ENCODE data around the gene PAGE2B.
"Not testable (repeated sequence)": the region's sequence is repeated elsewhere in the genome, so short reads cannot be mapped to it uniquely, and the experiment has no call there.

Gene PAGE2B, protein sequence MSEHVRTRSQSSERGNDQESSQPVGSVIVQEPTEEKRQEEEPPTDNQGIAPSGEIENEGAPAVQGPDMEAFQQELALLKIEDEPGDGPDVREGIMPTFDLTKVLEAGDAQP

DNA sequence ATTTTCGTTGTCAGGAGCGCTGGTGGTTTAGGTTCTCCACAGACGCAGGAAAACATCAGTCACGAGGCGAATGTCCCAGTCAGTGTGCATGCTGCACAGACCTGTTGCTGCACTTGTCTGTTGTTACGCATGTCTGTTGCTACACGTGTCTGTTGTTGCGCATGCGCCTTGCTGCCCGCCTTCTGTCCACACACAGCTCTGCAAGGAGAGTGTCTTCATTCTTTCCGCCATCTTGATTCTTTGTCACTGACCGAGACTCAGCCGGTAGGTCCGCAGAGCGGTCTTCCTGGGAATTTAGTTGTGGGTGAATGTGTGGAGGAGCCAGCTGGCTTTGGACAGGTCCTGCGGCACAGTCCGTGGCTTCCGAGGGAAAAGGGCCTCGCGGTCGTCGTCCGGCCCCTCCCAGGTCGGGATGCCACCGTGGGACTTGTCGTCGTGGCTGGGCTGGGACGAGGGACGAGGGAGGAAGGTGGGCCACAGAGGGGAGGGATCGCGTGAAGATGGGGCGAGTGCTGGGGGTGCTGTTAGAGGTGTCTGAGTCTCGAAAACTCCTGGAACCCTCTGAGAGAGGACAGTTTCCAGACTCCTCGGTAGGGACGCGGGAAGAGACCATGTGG lies at the start of gene PAGE2B:
TSS of gene PAGE2B (plus strand) at position 180 of the 617 bp plus-strand sequence. CDS start 1,012 bp downstream, outside the sequence.
- no peak for DNase-seq (ENCODE audit: low read depth)

GRCh38 chrX:55026143-55026542 lies 48.7 kb upstream of the PAGE2B start:
- DNase-seq (ENCODE audit: low read depth), result no peak

GRCh38 chrX:55026840-55027239 lies 48.0 kb upstream of the PAGE2B start:
- no peak for DNase-seq (ENCODE audit: low read depth)

GRCh38 chrX:55028040-55028439 lies 46.8 kb upstream of the PAGE2B start:
- no peak for DNase-seq (ENCODE audit: low read depth)

DNA sequence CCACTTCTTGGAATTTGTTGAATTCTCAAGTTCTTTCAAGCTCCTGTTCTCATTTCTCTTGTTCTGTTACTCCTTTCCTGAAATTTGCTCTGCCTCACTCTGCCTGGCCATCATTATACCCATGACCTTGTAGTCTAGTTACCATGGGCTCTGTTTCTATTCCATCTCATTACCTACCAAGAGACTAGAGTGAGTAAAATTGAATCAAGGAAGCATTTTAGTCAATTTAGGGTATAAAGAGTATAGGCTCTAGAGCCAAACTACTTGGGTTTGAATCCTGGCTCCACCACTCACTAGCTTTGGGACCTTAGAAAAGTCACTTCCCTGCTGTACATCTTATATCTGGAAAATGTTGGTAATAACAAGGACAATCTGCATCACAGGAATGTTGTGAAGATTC lies 46.2 kb upstream of the PAGE2B start:
- no peak for DNase-seq (ENCODE audit: low read depth)

DNA sequence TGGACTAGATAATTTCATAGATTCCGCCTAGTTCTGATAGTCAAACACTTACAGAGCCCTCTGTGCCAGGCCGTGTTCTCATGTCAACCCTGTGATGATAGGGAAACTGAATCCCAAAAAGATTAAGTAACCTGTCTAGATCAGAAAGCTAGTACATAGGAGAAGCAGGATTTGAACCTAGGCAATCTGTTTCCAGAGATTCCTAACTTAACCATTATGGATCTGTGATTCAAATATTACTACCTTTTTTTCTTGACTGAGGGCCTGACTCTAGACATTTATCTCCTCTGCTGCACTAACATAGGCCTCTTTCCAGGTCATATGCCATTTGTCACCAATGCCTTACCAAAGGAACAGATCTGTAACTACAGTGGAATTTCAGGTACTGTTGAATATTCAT lies 45.5 kb upstream of the PAGE2B start:
- DNase-seq (ENCODE audit: low read depth), result no peak

DNA sequence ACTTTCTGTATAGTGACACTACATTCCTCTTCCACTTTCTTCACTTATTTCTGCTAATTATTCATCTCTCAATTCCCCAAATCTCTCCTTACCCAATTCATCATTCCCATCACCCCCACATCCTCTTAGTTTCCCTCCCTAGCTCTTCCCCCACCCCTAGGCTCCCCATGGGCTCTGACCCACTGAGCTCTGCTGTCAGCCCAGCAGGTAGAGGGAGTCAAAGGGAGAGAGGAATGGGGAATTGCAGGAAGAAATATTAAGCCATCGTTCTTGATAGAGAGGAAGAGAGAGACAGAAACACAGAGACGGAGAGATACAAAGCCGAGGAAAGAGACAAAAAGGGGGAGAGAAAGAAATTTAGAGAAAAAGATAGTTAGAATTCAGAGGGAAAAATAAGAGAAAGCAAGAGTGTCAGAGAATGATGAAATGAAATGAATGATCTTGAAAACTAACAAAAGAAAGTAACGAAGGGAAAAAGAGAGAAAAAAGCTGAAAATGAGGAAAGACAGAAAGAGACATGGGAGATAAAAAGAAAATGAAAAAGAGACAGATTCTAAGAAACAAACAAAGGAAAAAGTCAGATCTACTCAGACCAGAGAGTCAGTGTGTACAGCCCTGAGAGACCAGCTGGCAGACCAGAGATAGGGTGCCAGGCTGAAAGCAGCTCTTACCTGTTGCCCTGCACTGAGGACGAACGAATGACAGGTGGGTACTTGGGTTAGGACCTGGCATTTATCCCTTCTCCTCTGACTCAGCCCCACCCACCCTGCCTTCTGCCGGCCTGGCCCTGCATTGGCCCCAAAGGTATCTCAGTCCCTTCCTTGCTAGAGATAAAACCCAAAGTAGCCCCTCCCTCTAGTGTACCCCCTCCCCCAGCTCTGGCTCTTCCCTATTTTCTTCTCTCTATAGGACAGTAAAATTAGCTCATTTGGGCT lies 44.3 kb upstream of the PAGE2B start, which contains the start of gene ALAS2:
TSS of gene ALAS2 (minus strand) at position 707 of the 935 bp plus-strand sequence. CDS start 4,977 bp downstream, outside the sequence.
- DNase-seq (ENCODE audit: low read depth), result no peak

DNA sequence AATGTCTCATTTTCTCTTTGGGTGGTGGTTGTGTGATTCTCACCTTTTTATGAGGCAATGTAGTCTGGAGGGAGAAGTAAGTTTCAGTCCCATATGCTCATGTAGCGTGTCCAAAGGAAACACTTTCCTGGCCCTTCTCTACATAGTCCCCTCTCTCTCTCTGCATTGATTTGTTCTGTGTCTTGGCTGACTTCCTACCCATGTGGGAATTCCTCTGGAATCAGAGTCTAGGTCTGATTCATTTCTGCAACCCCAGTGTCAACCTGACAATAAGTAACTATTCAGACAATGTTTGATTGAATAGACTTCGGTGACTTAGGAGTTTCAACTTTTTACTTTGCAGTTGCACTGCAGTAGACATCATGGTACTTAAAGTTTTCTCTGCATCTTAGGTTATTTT lies 41.4 kb upstream of the PAGE2B start:
- DNase-seq (ENCODE audit: low read depth), result no peak

DNA sequence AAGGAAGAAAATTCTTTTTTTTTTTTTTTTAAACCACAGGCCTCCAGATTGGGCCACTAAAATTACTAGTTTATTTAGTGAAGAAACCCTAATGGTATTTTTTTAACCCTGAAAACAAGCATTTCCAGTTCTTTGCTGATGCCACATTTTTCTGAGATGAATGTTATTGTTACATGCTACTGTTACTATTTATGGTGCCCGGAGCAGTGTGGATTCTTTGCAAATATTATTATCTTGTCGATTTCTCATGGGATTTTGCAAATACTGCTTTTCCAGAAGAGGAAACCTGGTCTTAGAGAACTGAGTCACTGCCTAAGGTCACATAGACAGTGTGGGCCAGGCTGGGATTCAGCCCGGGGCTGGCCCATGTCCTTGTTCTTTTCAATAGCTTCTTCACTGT lies 35.4 kb upstream of the PAGE2B start:
- no peak for DNase-seq (ENCODE audit: low read depth)

- DNase-seq (ENCODE audit: low read depth), result no peak
Observed at GRCh38 chrX:55041514-55041913, 33.3 kb upstream of the PAGE2B start.

DNA sequence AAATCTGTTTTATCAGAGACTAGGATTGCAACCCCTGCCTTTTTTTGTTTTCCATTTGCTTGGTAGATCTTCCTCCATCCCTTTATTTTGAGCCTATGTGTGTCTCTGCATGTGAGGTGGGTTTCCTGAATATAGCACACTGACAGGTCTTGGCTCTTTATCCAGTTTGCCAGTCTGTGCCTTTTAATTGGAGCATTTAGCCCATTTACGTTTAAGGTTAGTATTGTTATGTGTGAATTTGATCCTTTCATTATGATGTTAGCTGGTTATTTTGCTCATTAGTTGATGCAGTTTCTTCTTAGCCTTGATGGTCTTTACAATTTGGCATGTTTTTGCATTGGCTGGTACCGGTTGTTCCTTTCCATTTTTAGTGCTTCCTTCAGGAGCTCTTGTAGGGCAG lies 24.2 kb upstream of the PAGE2B start:
- DNase-seq (ENCODE audit: low read depth), result not testable (repeated sequence)

DNA sequence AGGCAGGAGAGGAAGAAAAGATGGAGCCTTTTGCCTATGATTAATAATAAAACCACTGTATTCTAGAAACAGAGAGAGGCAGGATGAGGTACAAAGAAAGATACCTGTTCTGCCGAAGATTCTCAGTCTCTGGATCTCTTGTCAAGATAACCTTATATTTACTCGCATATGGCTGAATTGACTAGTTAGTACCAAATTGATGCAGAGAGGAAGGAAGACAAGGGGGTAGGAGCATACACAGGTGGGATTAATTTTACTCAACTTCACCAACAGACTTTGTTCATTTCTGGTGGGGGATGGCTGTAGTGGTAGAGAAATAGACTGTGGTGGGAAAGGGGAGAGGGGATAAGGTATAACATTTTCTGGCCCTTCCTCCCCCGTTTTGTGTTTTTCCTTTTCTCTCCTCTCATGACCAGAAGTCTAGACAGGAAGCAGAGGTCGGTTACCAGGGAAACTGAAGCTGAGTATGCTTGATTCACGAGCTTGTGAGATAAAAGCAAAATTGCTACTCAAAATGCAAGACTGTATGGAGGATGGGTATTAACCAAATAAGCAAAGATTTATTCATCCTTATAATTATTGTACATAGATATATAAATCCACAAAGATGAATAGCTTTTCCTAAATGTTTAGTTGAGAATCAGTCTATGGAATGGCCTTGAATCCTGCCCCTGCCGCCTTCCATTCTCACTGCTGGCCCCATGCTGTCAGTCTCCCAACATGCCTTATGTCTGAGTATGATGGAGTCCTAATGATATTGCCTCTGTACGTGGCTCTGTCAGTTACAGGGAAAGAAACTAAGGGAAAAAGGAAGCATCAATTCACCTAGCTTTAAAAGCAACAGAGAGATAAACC lies 17.8 kb upstream of the PAGE2B start:
- DNase-seq (ENCODE audit: low read depth), result no peak

DNA sequence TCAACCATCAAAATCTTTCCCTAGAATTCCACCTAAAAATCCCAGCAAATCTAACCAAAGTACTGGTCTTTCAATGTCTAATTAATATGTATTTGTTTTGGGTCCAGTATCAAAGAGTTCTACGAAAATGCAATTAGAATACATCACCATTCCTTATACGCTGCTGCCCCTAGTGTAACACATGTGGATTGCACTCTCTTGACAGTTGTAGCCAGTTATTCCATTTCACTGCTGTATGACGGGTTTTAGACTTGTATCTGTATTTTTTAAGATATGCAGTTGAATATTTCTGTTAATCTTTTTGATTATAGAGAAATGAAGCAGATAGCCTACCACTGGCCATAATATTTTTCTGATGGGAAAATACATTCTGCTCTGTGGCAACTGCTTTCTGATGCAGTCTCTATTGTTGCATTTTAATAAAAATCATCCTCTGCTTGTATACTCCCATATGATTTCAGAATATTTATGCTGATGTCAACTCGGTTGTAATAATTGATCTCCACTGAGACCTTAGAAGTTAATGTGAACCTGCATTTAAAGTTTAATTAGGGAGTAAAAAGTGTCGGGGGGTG lies 17.1 kb upstream of the PAGE2B start:
- DNase-seq (ENCODE audit: low read depth), result no peak

- DNase-seq (ENCODE audit: low read depth), result not testable (repeated sequence)
Observed at GRCh38 chrX:55067180-55067579, 7.7 kb upstream of the PAGE2B start.

GRCh38 chrX:55072286-55072685 lies 2.5 kb upstream of the PAGE2B start:
- no peak for DNase-seq (ENCODE audit: low read depth)

GRCh38 chrX:55088795-55089489 lies 14.1 kb downstream of the PAGE2B start, which contains the start of gene PAGE2:
Gene PAGE2 (plus strand): TSS chrX:55089018. CDS start chrX:55090021, 1,003 bp downstream.
- DNase-seq (ENCODE audit: low read depth), result no peak

GRCh38 chrX:55098691-55099090 lies 23.9 kb downstream of the PAGE2B start:
- DNase-seq (ENCODE audit: low read depth), result no peak

DNA sequence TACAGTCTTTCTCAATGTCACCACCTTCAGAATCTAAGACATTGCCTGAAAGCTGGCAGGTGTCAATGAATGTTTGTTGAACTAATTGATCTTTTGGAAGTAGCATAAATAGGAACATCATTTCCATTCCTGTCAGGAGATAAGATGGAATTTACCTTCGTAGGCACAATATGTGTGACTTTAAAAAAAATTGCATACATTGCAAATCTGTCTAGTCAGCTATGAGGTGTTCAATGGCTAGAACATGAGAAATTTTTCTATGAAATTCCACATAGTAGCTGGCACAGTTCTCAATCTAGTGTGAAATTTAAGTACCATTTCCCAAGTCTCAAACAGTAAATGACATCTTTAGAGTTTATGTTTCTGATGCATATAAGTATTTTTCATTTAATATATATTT lies 24.3 kb downstream of the PAGE2B start:
- DNase-seq (ENCODE audit: low read depth), result no peak

- DNase-seq (ENCODE audit: low read depth), result no peak
Observed at GRCh38 chrX:55102754-55103153, 27.9 kb downstream of the PAGE2B start.

DNA sequence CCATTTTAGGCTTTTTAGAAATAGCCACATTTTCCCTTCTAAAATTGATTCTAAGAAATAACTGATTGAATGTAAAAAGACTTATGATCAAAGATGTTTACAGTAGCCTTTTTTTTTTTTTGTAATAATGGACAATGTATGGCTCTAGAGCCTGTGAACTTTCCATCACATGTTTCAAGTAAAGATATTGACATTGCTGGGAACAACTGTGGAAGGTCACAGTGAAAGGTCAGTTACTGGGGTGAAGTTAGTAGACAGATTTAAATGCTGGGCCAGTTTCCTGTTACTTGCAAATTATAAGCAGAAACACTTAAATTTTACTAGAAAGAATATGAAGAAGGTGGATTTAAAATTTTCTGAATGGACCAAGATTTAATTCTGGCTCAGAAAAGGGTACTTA lies 32.4 kb downstream of the PAGE2B start:
- DNase-seq (ENCODE audit: low read depth), result no peak

GRCh38 chrX:55107911-55108310 lies 33.1 kb downstream of the PAGE2B start:
- no peak for DNase-seq (ENCODE audit: low read depth)
